Breast epithelium (tissue), 3 donors: Measurements from ENCODE around the gene EWSR1.

Experiments
- POLR2A ChIP-seq: fragments of 450-650 bp; IDR thresholded peaks from one replicate; pipeline ENCODE4 v1.6.1; 2016; ENCODE audit warnings: antibody characterized with exemption, mild to moderate bottlenecking, moderate library complexity
- POLR2AphosphoS5 ChIP-seq, 3 donors: sonication (generic); formaldehyde crosslinking; IDR thresholded peaks; one replicate each; pipeline ENCODE4 v1.6.1; 2017; ENCODE audit warnings: antibody characterized with exemption in 3 of 3
- TF ChIP-seq, protein P1 (sequence below), 3 donors: fragments of 450-650 bp; IDR thresholded peaks; one replicate each; pipeline ENCODE4 v1.5.1; 2016 to 2017; ENCODE audit warnings: antibody characterized with exemption in 3 of 3, mild to moderate bottlenecking in 3 of 3, moderate library complexity in 3 of 3

DNA sequence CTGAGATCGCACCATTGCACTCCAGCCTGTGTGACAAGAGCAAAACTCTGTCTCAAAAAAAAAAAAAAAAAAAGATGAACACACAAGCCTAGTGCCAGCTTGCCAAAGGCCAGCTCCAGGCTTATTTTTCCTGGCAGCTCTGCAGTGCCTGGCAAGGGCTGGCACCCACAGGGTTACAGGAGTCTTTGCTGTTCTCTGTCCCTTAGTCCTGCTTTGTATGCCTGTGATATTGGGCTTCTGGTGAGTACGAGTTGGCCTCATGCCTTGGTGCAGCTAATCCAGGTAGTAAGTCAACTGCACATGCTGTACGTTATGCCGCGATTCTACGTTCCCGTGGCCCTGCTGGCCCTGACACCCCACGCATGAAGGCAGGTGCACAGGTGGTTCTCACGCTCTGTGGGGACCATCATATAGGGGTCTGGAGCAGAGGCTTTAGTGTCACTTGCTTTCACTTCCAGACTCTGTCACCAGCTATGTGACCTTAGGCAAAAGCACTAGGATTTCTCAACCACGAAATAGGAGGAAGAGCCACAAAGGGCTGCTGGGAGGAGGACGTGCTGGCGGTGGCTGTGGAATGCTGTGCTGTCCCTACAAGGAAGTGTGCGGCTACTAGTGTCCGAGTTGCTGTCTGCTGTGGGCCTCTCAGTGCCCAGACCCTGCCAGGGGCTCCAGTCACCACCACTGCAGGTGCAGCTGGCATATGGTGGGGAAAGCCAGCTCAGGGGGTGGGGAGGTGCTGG lies 68.9 kb downstream of the EWSR1 start:
- TF ChIP-seq, protein P1, sequence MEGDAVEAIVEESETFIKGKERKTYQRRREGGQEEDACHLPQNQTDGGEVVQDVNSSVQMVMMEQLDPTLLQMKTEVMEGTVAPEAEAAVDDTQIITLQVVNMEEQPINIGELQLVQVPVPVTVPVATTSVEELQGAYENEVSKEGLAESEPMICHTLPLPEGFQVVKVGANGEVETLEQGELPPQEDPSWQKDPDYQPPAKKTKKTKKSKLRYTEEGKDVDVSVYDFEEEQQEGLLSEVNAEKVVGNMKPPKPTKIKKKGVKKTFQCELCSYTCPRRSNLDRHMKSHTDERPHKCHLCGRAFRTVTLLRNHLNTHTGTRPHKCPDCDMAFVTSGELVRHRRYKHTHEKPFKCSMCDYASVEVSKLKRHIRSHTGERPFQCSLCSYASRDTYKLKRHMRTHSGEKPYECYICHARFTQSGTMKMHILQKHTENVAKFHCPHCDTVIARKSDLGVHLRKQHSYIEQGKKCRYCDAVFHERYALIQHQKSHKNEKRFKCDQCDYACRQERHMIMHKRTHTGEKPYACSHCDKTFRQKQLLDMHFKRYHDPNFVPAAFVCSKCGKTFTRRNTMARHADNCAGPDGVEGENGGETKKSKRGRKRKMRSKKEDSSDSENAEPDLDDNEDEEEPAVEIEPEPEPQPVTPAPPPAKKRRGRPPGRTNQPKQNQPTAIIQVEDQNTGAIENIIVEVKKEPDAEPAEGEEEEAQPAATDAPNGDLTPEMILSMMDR (IDR thresholded peaks at IDR 0.05) = no peak
- no peak for TF ChIP-seq POLR2A
- no peak for TF ChIP-seq POLR2AphosphoS5 (IDR thresholded peaks at IDR 0.05)
